ENCODE results near the gene ATP1A4.

Gene ATP1A4

DNA sequence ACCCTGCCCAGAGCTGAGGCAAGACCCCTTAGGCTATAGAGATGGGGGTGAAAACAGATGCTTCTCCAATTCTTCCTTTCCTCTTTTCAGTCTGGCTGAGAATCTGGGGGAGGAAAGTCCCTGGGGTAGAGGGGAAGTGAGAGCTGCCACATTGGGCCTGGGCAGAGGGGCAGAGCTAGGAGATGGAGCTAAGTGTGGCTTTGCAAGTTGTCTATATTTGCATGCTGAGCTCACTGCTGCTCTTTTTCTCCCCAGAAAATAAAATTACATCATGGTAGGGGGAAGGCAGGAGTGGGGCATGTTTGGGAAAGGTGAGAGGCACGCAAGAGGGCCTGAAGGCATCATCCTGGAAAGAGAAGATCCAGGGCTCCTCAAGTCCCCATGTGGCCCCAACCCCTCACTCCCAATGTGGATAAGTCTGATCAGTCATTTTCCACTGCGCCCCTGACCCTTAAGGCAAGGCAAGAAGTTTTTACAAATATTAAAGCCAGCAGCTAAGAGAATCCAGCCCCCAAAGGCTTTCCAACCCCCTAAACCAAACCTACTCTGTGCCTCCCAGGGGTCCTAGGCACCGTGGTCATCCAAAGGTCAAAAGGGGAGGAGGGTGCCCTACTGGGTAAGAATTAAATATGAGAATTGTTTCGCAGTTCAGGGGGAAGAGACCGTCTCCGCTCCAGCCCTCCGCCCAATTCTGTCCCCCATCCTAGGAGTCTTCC, 53.3 kb downstream of the ATP1A4 start:
- DNase-seq: peak in 16 of 58 donors; percentile 7 to 65 (median 35)

DNA sequence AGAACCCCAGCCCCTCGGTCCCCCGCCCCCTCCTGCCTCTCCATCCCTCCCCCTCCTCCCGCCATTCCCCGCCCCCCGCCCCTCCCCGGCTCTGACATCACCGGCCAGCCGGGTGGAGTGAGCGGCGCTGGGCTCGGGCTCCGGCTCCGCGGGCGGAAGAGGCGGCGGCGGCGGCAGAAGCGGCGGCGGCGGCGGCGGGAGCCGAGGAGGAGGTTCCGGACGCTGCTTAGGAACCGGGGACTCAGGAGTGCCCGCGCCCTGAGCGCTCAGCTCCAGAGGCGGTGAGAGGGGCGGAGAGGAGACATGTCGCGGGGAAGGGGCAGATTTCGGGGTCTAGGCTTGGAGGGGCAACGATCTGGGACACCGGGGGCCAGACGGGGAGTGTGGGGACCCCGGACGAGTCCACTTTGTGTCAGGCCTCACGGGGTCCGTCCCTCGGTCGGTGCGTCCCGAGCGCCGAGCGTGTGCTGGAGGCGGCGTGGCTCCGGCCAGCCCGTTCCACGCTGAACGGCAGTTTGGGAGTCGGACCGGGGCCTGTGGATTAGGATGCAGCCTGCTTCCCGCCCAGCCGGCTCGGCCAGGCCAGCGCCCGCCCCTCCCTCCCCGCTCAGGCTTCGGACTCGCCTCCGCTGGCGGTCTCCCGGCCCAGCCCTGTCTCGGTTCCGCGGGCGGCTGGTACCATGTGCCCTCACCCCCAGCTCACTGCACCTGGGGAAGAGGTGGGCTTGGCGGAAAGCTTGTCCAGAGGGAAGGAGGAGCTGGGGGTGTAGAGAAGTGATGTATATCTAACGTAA, 54.0 kb downstream of the ATP1A4 start, which contains the start of gene PEA15:
Gene PEA15, plus strand, starts transcription at position 143 of the 794 bp plus-strand sequence. CDS start 6,161 bp downstream, outside the sequence.
- peak in 55 of 58 donors; percentile 21 to 86 (median 70) for DNase-seq

- DNase-seq: peak in 20 of 58 donors; percentile 18 to 65 (median 42)
Observed at GRCh38 chr1:160206036-160206389, 54.6 kb downstream of the ATP1A4 start.

DNA sequence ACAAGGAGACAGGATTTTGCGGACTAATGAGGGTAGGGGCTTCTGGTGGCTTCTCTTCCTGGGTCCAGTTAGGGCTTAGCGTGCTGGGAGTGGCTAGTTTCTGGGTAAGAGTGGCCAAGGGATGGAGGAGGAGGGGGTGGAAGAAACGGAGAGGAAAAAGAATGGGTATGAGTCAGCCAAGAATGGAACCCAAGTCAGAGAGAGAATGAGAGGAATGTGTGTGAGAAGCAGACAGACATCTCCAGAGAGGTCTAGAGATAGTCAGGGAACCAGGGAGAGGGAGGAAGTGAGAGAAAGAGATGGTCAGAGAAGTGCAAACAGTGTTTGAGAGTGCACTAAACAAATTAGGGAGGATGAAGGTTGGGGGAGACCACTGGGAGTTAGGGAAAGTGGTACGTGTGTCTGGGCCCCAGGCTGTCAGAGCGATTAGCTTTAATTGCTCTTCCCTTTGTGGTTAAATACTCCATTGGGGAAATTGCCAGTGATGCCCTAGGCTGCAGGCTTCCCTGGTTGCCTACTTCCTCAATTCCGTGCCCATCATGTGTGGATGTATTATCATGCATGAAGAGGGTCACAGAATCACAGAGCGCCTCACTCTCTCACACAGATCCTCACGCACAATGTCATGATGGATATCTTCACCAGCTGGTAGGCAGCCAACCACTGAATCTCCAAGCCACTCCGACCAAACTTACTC, 55.2 kb downstream of the ATP1A4 start:
- peak in 3 of 58 donors; percentile 13 to 31 (median 15) for DNase-seq

DNA sequence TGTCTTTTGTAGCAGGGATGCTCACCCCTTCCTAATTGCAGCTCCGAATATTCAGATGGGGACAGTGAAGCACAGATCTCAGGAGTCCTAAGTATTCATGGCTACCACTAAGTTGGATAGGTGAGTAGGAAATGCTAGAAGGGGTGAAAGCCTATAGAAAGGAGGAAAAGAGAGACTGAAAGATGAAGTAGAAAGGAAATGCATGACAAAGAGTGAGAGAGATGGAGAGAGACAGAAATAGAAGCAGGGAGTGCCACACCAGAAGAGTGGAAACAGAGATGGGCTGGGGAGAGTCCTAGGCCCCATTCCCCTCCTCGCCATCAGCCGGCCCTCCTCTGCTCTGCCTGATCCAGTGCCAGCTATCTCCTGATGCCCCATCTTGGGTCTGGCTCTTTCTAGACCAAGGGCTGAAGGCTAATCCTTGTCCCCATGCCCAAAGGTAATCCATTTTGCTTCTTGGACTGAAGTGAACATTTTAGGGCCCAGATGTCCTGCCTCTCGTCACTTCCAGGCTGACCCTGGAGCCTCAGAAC, 55.8 kb downstream of the ATP1A4 start:
- peak in 1 of 58 donors; percentile 8 for DNase-seq

GRCh38 chr1:160207771-160208556, 56.6 kb downstream of the ATP1A4 start:
- DNase-seq: no peak

DNA sequence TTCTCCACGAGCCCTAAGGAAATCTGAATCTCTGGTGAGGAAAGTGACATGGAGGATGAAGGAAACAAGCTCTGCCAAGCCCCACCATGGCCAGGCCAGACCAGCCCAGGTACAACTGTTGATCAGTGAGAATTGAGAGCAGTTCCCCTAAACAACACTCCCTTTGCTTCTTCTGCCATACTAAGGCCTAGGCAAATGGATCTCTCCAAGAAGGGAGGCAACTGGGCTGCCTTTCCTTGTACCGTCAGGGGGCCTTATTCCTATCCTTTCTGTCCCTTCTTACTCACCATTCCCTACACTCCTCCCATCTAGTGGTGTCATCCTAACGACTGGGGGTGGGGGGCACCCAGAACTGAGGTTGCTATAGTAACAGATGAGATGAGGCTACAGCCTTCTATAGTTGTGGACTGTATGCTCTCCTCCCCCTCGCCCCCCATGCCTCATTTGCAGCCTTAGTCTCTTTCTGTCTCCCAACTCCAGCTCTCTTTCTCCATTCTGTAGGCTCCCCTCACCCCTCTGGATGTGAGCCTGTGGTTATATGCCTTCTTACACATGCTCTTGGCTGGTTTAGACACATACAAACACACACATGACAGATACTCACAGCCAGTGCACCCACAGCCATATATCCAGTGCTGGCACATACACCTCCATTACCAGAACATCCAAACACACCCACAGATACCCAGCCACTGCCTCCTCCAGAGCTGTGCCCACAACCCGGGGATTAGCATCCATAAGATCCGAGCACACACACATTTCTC, 57.3 kb downstream of the ATP1A4 start:
- peak in 15 of 58 donors; percentile 9 to 60 (median 31) for DNase-seq

DNA sequence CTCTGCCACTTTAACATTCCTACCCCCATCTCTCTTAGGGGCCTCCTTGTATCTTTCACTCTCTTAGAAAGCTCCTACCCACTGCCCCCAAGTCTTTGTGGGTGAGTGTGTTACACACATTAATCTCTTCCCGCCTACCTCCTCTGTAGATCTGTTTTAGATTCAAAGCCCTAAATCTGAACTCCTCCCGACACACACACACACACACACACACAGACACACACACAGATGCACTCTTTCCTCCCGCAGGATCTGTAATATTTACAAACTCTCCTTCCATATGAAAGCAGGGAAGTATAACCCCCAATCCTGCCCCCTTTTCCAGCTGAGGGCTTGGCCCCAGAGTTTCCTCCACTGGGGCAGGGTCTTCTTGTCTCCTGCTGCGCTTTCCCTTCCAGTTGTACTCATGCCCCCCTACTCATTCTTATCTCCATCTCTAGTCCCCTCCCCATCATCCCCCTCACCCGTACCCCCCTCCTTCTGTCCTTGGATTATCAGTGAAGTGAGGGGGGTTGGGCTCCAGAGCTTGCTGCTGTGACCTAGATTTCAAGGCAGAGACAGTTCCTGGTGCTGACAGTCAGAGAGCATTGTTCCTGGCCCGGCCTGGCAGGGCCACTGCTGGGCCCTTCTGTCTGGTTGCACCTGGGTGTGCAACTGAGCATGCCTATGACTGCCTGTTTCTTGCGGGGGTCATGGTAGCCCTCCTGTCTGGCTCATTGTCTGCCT, 58.1 kb downstream of the ATP1A4 start:
- peak in 40 of 58 donors; percentile 16 to 78 (median 42) for DNase-seq

GRCh38 chr1:160210561-160210960, 59.2 kb downstream of the ATP1A4 start:
- DNase-seq: peak in 36 of 58 donors; percentile 16 to 71 (median 47)

- DNase-seq: peak in 46 of 58 donors; percentile 20 to 85 (median 54)
Observed at GRCh38 chr1:160211046-160211790, 59.8 kb downstream of the ATP1A4 start.

GRCh38 chr1:160214481-160215140, 63.2 kb downstream of the ATP1A4 start:
- DNase-seq: no peak

GRCh38 chr1:160216301-160216700, 64.9 kb downstream of the ATP1A4 start:
- no peak for DNase-seq

GRCh38 chr1:160217481-160218051, 66.2 kb downstream of the ATP1A4 start:
- peak in 16 of 58 donors; percentile 6 to 43 (median 18) for DNase-seq

GRCh38 chr1:160219062-160219929, 67.9 kb downstream of the ATP1A4 start:
- peak in 46 of 58 donors; percentile 19 to 82 (median 52) for DNase-seq

DNA sequence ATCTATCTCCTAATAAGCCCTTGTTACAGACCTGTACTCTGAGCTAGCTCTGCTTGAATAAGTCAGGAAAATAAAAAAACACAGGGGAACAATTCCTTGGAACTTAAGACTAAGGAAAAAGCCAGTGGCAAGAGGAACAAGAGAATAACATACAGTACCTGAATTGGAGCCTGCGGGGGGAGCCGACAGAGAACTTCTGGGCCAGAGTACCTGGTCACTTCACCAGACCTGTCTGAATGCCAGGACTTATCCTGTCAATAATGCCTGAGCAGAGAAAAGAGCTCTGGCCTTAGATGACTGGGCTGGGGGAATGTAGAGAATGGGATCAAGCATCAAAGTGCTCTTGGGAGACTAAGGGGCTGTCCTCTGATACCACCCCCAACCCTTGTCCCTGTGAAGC, 68.9 kb downstream of the ATP1A4 start:
- no peak for DNase-seq

- no peak for DNase-seq
Observed at GRCh38 chr1:160221089-160221488, 69.7 kb downstream of the ATP1A4 start.

All from anterior cingulate cortex (tissue), 58 donors.